ENCODE measurements around the gene TPP2.

DNA sequence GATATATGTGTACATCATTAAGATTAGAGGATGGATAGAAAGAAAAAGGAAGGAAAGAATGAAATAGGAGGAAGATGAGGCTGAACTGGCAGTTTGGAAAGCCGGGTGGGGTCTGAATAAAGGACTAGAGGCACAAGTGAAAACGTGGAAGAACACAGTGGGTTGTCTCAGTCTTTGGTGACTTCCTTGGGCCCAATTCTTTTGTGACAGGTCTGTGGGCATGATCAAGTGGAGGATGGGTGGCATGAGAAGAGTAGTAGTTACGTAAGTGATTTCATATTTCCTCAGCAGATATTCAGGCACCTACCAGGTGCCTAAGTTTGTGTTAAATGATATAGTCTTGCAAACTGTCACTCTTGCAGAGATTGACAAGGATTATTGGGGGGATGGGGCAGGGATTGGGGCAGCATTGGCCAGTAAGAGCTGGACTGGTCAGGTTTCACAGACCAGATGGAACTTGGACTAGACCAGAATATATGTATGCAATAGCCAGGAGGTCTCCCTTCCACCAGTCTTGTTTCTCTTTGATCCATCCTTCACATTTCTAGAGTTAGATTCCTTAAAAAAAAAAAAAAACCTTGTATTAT is 2.7 kb downstream of the TPP2 start:
- no peak for TF ChIP-seq POLR2A (IDR thresholded peaks at IDR 0.05)
- TF ChIP-seq, protein P1, sequence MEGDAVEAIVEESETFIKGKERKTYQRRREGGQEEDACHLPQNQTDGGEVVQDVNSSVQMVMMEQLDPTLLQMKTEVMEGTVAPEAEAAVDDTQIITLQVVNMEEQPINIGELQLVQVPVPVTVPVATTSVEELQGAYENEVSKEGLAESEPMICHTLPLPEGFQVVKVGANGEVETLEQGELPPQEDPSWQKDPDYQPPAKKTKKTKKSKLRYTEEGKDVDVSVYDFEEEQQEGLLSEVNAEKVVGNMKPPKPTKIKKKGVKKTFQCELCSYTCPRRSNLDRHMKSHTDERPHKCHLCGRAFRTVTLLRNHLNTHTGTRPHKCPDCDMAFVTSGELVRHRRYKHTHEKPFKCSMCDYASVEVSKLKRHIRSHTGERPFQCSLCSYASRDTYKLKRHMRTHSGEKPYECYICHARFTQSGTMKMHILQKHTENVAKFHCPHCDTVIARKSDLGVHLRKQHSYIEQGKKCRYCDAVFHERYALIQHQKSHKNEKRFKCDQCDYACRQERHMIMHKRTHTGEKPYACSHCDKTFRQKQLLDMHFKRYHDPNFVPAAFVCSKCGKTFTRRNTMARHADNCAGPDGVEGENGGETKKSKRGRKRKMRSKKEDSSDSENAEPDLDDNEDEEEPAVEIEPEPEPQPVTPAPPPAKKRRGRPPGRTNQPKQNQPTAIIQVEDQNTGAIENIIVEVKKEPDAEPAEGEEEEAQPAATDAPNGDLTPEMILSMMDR (IDR thresholded peaks at IDR 0.05) = no peak

All from esophagus squamous epithelium (tissue), 4 donors.